K562 (cell line): Measurements from ENCODE around the gene INTS4. TPM values are rescaled to one million over a fixed set of nuclear protein-coding genes. Genes with fewer than 3 reads are reported as not detected.
"Not testable (repeated sequence)": the region's sequence is repeated elsewhere in the genome, so short reads cannot be mapped to it uniquely, and the experiment has no call there.

Source experiments
- CBFA2T2 ChIP-seq: fragments of 450-650 bp; conservative IDR thresholded peaks from 2 replicates; pipeline ENCODE4 v1.6.1; 2017; ENCODE audit warnings: mild to moderate bottlenecking
- CBFB ChIP-seq: sonication (generic); formaldehyde crosslinking; IDR thresholded peaks from 2 replicates; pipeline ENCODE4 v1.4.0; 2020; ENCODE audit warnings: mild to moderate bottlenecking, missing genetic modification reagents
- CHD2 ChIP-seq: IDR thresholded peaks from 2 replicates; pipeline ENCODE4 v1.6.1; 2011; ENCODE audit warnings: low read depth, low read length
- FOXK2 ChIP-seq, 2 experiments: fragments of 450-650 bp; IDR thresholded peaks in 1 of 2; conservative IDR thresholded peaks in 1 of 2; 2 replicates each; pipeline ENCODE4 v1.6.1; 2016; ENCODE audit warnings: low read depth in 2 of 2, mild to moderate bottlenecking in 1 of 2
- FOXM1 ChIP-seq, 2 experiments: fragments of 450-650 bp in 1 of 2; sonication (generic) in 1 of 2; formaldehyde crosslinking in 1 of 2; IDR thresholded peaks; 2 replicates each; pipeline versions ENCODE4 v1.6.1 to v1.9.0; 2017 to 2022; ENCODE audit warnings: low read depth in 2 of 2, mild to moderate bottlenecking in 2 of 2, missing genetic modification reagents in 1 of 2, moderate library complexity in 1 of 2
- MEIS2 ChIP-seq: fragments of 450-650 bp; IDR thresholded peaks from 2 replicates; pipeline ENCODE4 v1.6.1; 2014; ENCODE audit warnings: mild to moderate bottlenecking; ENCODE audit not compliant: partially characterized antibody
- MITF ChIP-seq: IDR thresholded peaks from 2 replicates; pipeline ENCODE4 v1.6.1; 2014; ENCODE audit warnings: antibody characterized with exemption
- NR2C1 ChIP-seq, 2 experiments: fragments of 450-650 bp; IDR thresholded peaks; 2 replicates each; pipeline ENCODE4 v1.6.1; 2017; ENCODE audit warnings: mild to moderate bottlenecking in 2 of 2, antibody characterized with exemption in 1 of 2, inconsistent platforms in 1 of 2, missing compliant biosample characterization in 1 of 2, missing genetic modification characterization in 1 of 2
- PKNOX1 ChIP-seq: fragments of 450-650 bp; IDR thresholded peaks from 2 replicates; pipeline ENCODE4 v1.6.1; 2016
- TCF3 ChIP-seq: sonication (generic); formaldehyde crosslinking; IDR thresholded peaks from 2 replicates; pipeline ENCODE4 v1.4.0; 2020; ENCODE audit warnings: mild to moderate bottlenecking, missing genetic modification reagents
- TRIM24 ChIP-seq, 2 experiments: fragments of 450-650 bp; IDR thresholded peaks; 2 replicates each; pipeline ENCODE4 v1.6.1; 2016
- ZNF766 ChIP-seq: fragments of 200-800 bp; sonication (Bioruptor generic); conservative IDR thresholded peaks from 2 replicates; pipeline ENCODE4 v1.6.1; 2016; ENCODE audit warnings: missing genetic modification characterization, missing compliant biosample characterization
- polyA plus RNA-seq, 8 experiments: library from polyadenylated mRNA; depleted of rRNA in 4 of 8; stranded (reverse) in 5 of 8; unstranded in 3 of 8; fragments of >200 nt; fragmentation: Nextera tagmentation in 2 of 8; fragmentation: Illumina TruSeq in 1 of 8; extraction: Ambion mirVana in 2 of 8; extraction: Trizol in 1 of 8; gene quantifications; 2 replicates each; pipeline versions ENCODE4 v1.2.1 to v1.2.3, GENCODE V29; 2011 to 2014; ENCODE audit warnings: inconsistent platforms in 1 of 8, missing spikeins in 1 of 8
- total RNA-seq, 7 experiments: library from RNA; depleted of rRNA in 6 of 7; stranded (reverse); fragments of >200 nt in 6 of 7; fragmentation: Illumina TruSeq in 2 of 7; extraction: Trizol in 2 of 7; gene quantifications; 2 replicates each; pipeline versions ENCODE4 v1.2.1 to v1.2.3, GENCODE V29; 2011 to 2021; ENCODE audit warnings: low replicate concordance in 1 of 7
- TF ChIP-seq, protein P1 (sequence below): fragments of 450-650 bp; IDR thresholded peaks from 2 replicates; pipeline ENCODE4 v1.6.1; 2014; ENCODE audit warnings: low read depth, mild to moderate bottlenecking, moderate library complexity, borderline replicate concordance
- TF ChIP-seq, protein P2 (sequence below), 2 experiments: fragments of 450-650 bp; IDR thresholded peaks; 2 replicates each; pipeline ENCODE4 v1.6.1; 2018; ENCODE audit warnings: mild to moderate bottlenecking in 2 of 2, low read depth in 1 of 2; ENCODE audit not compliant: partially characterized antibody in 2 of 2
- TF ChIP-seq, protein P3 (sequence below): sonication (generic); formaldehyde crosslinking; IDR thresholded peaks from 2 replicates; pipeline ENCODE4 v1.9.0; 2022; ENCODE audit warnings: mild to moderate bottlenecking, missing genetic modification reagents
- TF ChIP-seq, protein P4 (sequence below): fragments of 200-800 bp; sonication (Bioruptor generic); IDR thresholded peaks from 2 replicates; pipeline ENCODE4 v1.6.1; 2017; ENCODE audit warnings: missing genetic modification characterization, missing compliant biosample characterization

Gene INTS4
- total and polyA plus RNA-seq, 9 of the 15 experiments (the other 6 are each of a cell fraction or from before 2014, with no cell fraction given) = 28.4 to 53.4 (median 44.5) TPM

DNA sequence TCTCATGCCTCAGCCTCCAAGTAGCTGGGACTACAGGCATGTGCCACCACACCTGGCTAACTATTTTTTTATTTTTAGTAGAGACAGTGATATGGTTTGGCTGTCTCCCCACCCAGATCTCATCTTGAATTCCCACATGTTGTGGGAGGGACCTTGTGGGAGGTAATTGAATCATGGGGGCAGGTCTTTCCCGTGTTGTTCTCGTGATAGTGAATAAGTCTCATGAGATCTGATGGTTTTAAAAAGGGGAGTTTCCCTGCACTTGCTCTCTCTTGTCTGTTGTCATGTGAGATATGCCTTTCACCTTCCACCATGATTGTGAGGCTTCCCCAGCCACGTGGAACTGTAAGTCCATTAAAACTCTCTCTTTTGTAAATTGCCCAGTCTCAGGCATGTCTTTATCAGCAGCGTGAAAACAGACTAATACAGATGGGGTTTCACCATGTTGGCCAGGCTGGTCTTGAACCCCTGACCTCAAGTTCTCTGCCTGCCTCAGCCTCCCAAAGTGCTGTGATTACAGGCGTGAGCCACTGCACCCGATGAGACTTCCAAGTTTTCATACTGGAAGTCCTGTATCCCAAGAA lies 20.6 kb upstream of the INTS4 start (continued):
- TF ChIP-seq ZNF766 (peak; percentile 68; the same call in 1 of the 2 replicates), CBFA2T2 (0 out of 2 replicates have a peak, but pooled peaks have one; percentile 23), FOXK2 (conservative IDR thresholded peaks at IDR 0.05 in 1 of 2, IDR thresholded peaks at IDR 0.05 in 1 of 2; ENCODE audit: low read depth in 2 of 2) (peak; percentile 88 to 89), FOXM1 (IDR thresholded peaks at IDR 0.05; ENCODE audit: low read depth) (0 out of 2 replicates have a peak, but pooled peaks have one; percentile 12), MITF (peak; percentile 47; the same call in 1 of the 2 replicates), CBFB (CRISPR knock-in tag) (0 out of 2 replicates have a peak, but pooled peaks have one; percentile 56), TCF3 (CRISPR knock-in tag) (peak; percentile 62), CHD2 (peak; percentile 87), MEIS2 (peak; percentile 29), NR2C1 (tag; IDR thresholded peaks at IDR 0.05) (peak; percentile 51), TRIM24 (IDR thresholded peaks at IDR 0.05) (peak in 1 of 2 experiments; percentile 27; a peak in 1 of 4 replicates), PKNOX1 (peak; percentile 51; the same call in 1 of the 2 replicates)
- TF ChIP-seq FOXM1 (CRISPR knock-in tag; IDR thresholded peaks at IDR 0.05; ENCODE audit: low read depth); NR2C1 (IDR thresholded peaks at IDR 0.05): not testable (repeated sequence)
- TF ChIP-seq, protein P1, sequence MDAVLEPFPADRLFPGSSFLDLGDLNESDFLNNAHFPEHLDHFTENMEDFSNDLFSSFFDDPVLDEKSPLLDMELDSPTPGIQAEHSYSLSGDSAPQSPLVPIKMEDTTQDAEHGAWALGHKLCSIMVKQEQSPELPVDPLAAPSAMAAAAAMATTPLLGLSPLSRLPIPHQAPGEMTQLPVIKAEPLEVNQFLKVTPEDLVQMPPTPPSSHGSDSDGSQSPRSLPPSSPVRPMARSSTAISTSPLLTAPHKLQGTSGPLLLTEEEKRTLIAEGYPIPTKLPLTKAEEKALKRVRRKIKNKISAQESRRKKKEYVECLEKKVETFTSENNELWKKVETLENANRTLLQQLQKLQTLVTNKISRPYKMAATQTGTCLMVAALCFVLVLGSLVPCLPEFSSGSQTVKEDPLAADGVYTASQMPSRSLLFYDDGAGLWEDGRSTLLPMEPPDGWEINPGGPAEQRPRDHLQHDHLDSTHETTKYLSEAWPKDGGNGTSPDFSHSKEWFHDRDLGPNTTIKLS = peak; percentile 75
- TF ChIP-seq, protein P2, sequence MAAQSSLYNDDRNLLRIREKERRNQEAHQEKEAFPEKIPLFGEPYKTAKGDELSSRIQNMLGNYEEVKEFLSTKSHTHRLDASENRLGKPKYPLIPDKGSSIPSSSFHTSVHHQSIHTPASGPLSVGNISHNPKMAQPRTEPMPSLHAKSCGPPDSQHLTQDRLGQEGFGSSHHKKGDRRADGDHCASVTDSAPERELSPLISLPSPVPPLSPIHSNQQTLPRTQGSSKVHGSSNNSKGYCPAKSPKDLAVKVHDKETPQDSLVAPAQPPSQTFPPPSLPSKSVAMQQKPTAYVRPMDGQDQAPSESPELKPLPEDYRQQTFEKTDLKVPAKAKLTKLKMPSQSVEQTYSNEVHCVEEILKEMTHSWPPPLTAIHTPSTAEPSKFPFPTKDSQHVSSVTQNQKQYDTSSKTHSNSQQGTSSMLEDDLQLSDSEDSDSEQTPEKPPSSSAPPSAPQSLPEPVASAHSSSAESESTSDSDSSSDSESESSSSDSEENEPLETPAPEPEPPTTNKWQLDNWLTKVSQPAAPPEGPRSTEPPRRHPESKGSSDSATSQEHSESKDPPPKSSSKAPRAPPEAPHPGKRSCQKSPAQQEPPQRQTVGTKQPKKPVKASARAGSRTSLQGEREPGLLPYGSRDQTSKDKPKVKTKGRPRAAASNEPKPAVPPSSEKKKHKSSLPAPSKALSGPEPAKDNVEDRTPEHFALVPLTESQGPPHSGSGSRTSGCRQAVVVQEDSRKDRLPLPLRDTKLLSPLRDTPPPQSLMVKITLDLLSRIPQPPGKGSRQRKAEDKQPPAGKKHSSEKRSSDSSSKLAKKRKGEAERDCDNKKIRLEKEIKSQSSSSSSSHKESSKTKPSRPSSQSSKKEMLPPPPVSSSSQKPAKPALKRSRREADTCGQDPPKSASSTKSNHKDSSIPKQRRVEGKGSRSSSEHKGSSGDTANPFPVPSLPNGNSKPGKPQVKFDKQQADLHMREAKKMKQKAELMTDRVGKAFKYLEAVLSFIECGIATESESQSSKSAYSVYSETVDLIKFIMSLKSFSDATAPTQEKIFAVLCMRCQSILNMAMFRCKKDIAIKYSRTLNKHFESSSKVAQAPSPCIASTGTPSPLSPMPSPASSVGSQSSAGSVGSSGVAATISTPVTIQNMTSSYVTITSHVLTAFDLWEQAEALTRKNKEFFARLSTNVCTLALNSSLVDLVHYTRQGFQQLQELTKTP (IDR thresholded peaks at IDR 0.05; ENCODE audit: low read depth in 1 of 2, partially characterized antibody in 2 of 2) = peak in 1 of 2 experiments; percentile 19
- TF ChIP-seq, protein P3, sequence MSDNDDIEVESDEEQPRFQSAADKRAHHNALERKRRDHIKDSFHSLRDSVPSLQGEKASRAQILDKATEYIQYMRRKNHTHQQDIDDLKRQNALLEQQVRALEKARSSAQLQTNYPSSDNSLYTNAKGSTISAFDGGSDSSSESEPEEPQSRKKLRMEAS (CRISPR knock-in tag) = peak; percentile 76
- TF ChIP-seq, protein P4, sequence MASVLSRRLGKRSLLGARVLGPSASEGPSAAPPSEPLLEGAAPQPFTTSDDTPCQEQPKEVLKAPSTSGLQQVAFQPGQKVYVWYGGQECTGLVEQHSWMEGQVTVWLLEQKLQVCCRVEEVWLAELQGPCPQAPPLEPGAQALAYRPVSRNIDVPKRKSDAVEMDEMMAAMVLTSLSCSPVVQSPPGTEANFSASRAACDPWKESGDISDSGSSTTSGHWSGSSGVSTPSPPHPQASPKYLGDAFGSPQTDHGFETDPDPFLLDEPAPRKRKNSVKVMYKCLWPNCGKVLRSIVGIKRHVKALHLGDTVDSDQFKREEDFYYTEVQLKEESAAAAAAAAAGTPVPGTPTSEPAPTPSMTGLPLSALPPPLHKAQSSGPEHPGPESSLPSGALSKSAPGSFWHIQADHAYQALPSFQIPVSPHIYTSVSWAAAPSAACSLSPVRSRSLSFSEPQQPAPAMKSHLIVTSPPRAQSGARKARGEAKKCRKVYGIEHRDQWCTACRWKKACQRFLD = peak; percentile 74; the same call in 1 of the 2 replicates
